ENCODE results near the gene ADGRB3.

DNA sequence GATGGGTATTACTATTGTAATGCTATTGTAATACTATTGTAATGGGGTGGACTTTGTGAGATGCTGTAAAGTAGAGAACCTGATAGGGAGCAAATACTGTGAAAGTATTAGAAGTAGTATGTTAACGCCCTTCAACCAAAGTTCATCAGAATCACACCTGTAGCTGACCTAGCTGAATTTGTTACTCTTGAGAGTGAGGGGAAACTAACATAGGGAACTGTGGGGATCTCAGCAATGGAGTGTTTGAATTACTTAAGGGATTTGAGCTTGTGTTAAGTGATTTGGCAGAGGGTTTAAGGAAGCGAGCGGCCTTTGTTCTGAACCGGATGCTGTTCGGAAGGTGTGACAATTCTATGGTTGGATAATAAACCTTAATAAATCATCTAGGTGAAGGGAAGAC lies 312.6 kb downstream of the ADGRB3 start:
- TF ChIP-seq, protein P1, sequence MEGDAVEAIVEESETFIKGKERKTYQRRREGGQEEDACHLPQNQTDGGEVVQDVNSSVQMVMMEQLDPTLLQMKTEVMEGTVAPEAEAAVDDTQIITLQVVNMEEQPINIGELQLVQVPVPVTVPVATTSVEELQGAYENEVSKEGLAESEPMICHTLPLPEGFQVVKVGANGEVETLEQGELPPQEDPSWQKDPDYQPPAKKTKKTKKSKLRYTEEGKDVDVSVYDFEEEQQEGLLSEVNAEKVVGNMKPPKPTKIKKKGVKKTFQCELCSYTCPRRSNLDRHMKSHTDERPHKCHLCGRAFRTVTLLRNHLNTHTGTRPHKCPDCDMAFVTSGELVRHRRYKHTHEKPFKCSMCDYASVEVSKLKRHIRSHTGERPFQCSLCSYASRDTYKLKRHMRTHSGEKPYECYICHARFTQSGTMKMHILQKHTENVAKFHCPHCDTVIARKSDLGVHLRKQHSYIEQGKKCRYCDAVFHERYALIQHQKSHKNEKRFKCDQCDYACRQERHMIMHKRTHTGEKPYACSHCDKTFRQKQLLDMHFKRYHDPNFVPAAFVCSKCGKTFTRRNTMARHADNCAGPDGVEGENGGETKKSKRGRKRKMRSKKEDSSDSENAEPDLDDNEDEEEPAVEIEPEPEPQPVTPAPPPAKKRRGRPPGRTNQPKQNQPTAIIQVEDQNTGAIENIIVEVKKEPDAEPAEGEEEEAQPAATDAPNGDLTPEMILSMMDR (IDR thresholded peaks at IDR 0.05): no peak
- no peak for TF ChIP-seq EZH2 (IDR thresholded peaks at IDR 0.05; ENCODE audit: borderline replicate concordance, insufficient read depth, low read depth, low read length, poor library complexity, severe bottlenecking)
